IMR-90 (cell line): ENCODE results near the gene PAFAH1B2. TPM values are rescaled to one million over a fixed set of nuclear protein-coding genes. Genes with fewer than 3 reads are reported as not detected.

Experiments used
- ATAC-seq: fragments of 200-7000 bp; cut with Tn5 transposase; 2 replicates; pipeline ENCODE4 v1.9.1; 2020; ENCODE audit warnings: low read depth, mild to moderate bottlenecking, moderate library complexity
- BruUV-seq: library from RNA; stranded (reverse); fragments of 400-500 nt; replicated peaks from 2 replicates; lab custom pipeline; 2021; lab: Mats Ljungman, UMichigan
- CTCF ChIA-PET: fragments of 300-600 bp; formaldehyde crosslinking; extraction: SDS; loops from one replicate; lab custom pipeline; 2021; ENCODE audit warnings: antibody characterized with exemption; lab: Yijun Ruan, JAX
- POLR2A ChIA-PET: fragments of 300-600 bp; sonication (Branson Sonifier 250); formaldehyde crosslinking; loops from one replicate; lab custom pipeline; 2022; ENCODE audit warnings: antibody characterized with exemption; ENCODE audit not compliant: unreplicated experiment; lab: Charles Lee
- DNase-seq: peaks from one replicate; pipeline ENCODE4 v3.0.0; 2013
- H2AFZ ChIP-seq: replicated peaks from 2 replicates; pipeline ENCODE3; 2013; ENCODE audit warnings: low read length, mild to moderate bottlenecking; ENCODE audit not compliant: poor library complexity
- H2AK5ac ChIP-seq: 2 replicates; pipeline ENCODE4 v1.6.1; 2013; ENCODE audit warnings: low read depth, low read length, inconsistent platforms
- H2AK9ac ChIP-seq: replicated peaks from 2 replicates; pipeline ENCODE3; 2013; ENCODE audit warnings: mild to moderate bottlenecking, low read depth, low read length, moderate library complexity; ENCODE audit not compliant: poor library complexity
- H2BK120ac ChIP-seq: 2 replicates; pipeline ENCODE4 v1.6.1; 2013; ENCODE audit warnings: low read depth, low read length, inconsistent platforms
- H2BK15ac ChIP-seq: 3 replicates; pipeline ENCODE4 v1.6.1; 2013; ENCODE audit warnings: low read depth, low read length, inconsistent platforms
- H2BK20ac ChIP-seq: 2 replicates; pipeline ENCODE4 v1.6.1; 2013; ENCODE audit warnings: low read depth, mild to moderate bottlenecking, inconsistent platforms, low read length, moderate library complexity
- H2BK5ac ChIP-seq: 2 replicates; pipeline ENCODE4 v1.6.1; 2013; ENCODE audit warnings: mild to moderate bottlenecking, low read depth, low read length, inconsistent platforms; ENCODE audit not compliant: poor library complexity, severe bottlenecking
- H3K14ac ChIP-seq: replicated peaks from 2 replicates; pipeline ENCODE4 v1.6.1; 2013; ENCODE audit warnings: low read depth, low read length, inconsistent platforms
- H3K18ac ChIP-seq: 2 replicates; pipeline ENCODE4 v1.6.1; 2013; ENCODE audit warnings: low read depth, low read length, control low read depth
- H3K23ac ChIP-seq: 2 replicates; pipeline ENCODE4 v1.6.1; 2013; ENCODE audit warnings: low read depth, low read length, inconsistent platforms
- H3K27ac ChIP-seq: 2 replicates; pipeline ENCODE4 v1.5.1; 2013; ENCODE audit warnings: mild to moderate bottlenecking, control low read depth, low read length; ENCODE audit not compliant: insufficient read depth
- H3K27me3 ChIP-seq: 2 replicates; pipeline ENCODE4 v1.6.1; 2013; ENCODE audit warnings: low read length; ENCODE audit not compliant: control insufficient read depth, insufficient read depth
- H3K36me3 ChIP-seq: 2 replicates; pipeline ENCODE4 v1.6.1; 2013; ENCODE audit warnings: low read length, mixed read lengths; ENCODE audit not compliant: control insufficient read depth, insufficient read depth
- H3K4ac ChIP-seq: 2 replicates; pipeline ENCODE4 v1.6.1; 2013; ENCODE audit warnings: low read depth, low read length, inconsistent platforms
- H3K4me1 ChIP-seq: 2 replicates; pipeline ENCODE4 v1.6.1; 2013; ENCODE audit warnings: low read length, mixed read lengths; ENCODE audit not compliant: control insufficient read depth, insufficient read depth
- H3K4me2 ChIP-seq: 2 replicates; pipeline ENCODE4 v1.6.1; 2013; ENCODE audit warnings: low read depth, mild to moderate bottlenecking, control low read depth, low read length, moderate library complexity
- H3K4me3 ChIP-seq: 2 replicates; pipeline ENCODE4 v1.5.1; 2013; ENCODE audit warnings: low read depth, mild to moderate bottlenecking, control low read depth, low read length, moderate library complexity; ENCODE audit not compliant: insufficient read depth
- H3K56ac ChIP-seq: 2 replicates; pipeline ENCODE4 v1.6.1; 2013; ENCODE audit warnings: low read length, inconsistent platforms; ENCODE audit not compliant: insufficient read depth; ENCODE audit errors: extremely low read depth
- H3K79me1 ChIP-seq, 2 experiments: 2 replicates each; pipeline ENCODE4 v1.6.1; 2013; ENCODE audit warnings: low read length in 2 of 2, inconsistent platforms in 1 of 2, low read depth in 1 of 2
- H3K9ac ChIP-seq: 2 replicates; pipeline ENCODE4 v1.6.1; 2013; ENCODE audit warnings: low read depth, low read length, control low read depth
- H3K9me1 ChIP-seq: 2 replicates; pipeline ENCODE4 v1.6.1; 2013; ENCODE audit warnings: low read length, inconsistent platforms; ENCODE audit not compliant: insufficient read depth
- H3K9me3 ChIP-seq: 2 replicates; pipeline ENCODE4 v1.6.1; 2013; ENCODE audit warnings: low read length; ENCODE audit not compliant: control insufficient read depth, insufficient read depth
- H4K20me1 ChIP-seq: 2 replicates; pipeline ENCODE4 v1.6.1; 2013; ENCODE audit warnings: low read length, inconsistent platforms; ENCODE audit not compliant: insufficient read depth
- H4K5ac ChIP-seq: 2 replicates; pipeline ENCODE4 v1.6.1; 2013; ENCODE audit warnings: mild to moderate bottlenecking, low read depth, low read length, control low read depth
- H4K8ac ChIP-seq, 2 experiments: 2 replicates each; pipeline ENCODE4 v1.6.1; 2013; ENCODE audit warnings: low read depth in 2 of 2, low read length in 2 of 2, control low read depth in 1 of 2, inconsistent platforms in 1 of 2
- H4K91ac ChIP-seq: 2 replicates; pipeline ENCODE4 v1.6.1; 2013; ENCODE audit warnings: low read depth, low read length, inconsistent platforms; ENCODE audit not compliant: insufficient read depth
- CHD1 ChIP-seq: IDR thresholded peaks from 2 replicates; pipeline ENCODE4 v1.6.1; 2012; ENCODE audit warnings: low read depth, low read length, improper control_type of control experiment
- MAZ ChIP-seq: IDR thresholded peaks from 2 replicates; pipeline ENCODE4 v1.6.1; 2012; ENCODE audit warnings: low read depth, mild to moderate bottlenecking, low read length, improper control_type of control experiment, moderate library complexity, borderline replicate concordance
- NFE2L2 ChIP-seq: fragments of 150-350 bp; IDR thresholded peaks from 2 replicates; pipeline ENCODE4 v1.6.1; 2016; ENCODE audit warnings: low read depth, mild to moderate bottlenecking, low read length
- POLR2A ChIP-seq: IDR thresholded peaks from 2 replicates; pipeline ENCODE4 v1.6.1; 2012; ENCODE audit warnings: mild to moderate bottlenecking, low read depth, low read length
- RAD21 ChIP-seq: IDR thresholded peaks from 2 replicates; pipeline ENCODE4 v1.6.1; 2012; ENCODE audit warnings: low read length, improper control_type of control experiment
- RCOR1 ChIP-seq: IDR thresholded peaks from 2 replicates; pipeline ENCODE4 v1.6.1; 2012; ENCODE audit warnings: mild to moderate bottlenecking, low read length, improper control_type of control experiment; ENCODE audit not compliant: insufficient replicate concordance
- RFX5 ChIP-seq: IDR thresholded peaks from 2 replicates; pipeline ENCODE4 v1.8.0; 2012; ENCODE audit warnings: low read depth, mild to moderate bottlenecking, low read length, moderate library complexity
- SMC3 ChIP-seq: fragments of 150-350 bp; IDR thresholded peaks from 2 replicates; pipeline ENCODE4 v1.6.1; 2016; ENCODE audit warnings: low read depth, mild to moderate bottlenecking, antibody characterized with exemption, low read length, moderate library complexity
- USF2 ChIP-seq: fragments of 150-350 bp; IDR thresholded peaks from 2 replicates; pipeline ENCODE4 v1.6.1; 2017; ENCODE audit warnings: mild to moderate bottlenecking, antibody characterized with exemption, low read length, low read depth
- WGBS, 2 experiments: methylation state at CpG; one replicate each; pipeline versions ENCODE4 v1.1.5 to v1.1.7; 2013; ENCODE audit warnings: missing lambda C conversion rate in 2 of 2; ENCODE audit not compliant: insufficient read length in 1 of 2; ENCODE audit errors: extremely low coverage in 2 of 2; 5-methylcytosine and 5-hydroxymethylcytosine counted together
- dilution Hi-C: fragments of 300-500 bp; cut with HindIII; formaldehyde crosslinking; loops from one replicate; pipeline ENCODE4 v1.14.3; 2018; ENCODE audit warnings: low sequenced_read_pairs; ENCODE audit not compliant: unreplicated experiment
- in situ Hi-C: fragments of 300-500 bp; cut with MboI; formaldehyde crosslinking; loops from 3 replicates; pipeline ENCODE4 v1.14.3; 2019; ENCODE audit warnings: low sequenced_read_pairs, inconsistent platforms, mixed read lengths
- intact Hi-C: fragments of 100-400 bp; cut with micrococcal nuclease; formaldehyde crosslinking; loops from 2 replicates; pipeline ENCODE4 v1.10.0; 2022
- polyA plus RNA-seq, 3 experiments: library from polyadenylated mRNA; depleted of rRNA; stranded (reverse); fragments of >200 nt; gene quantifications; 2 replicates each; pipeline ENCODE4 v1.2.3, GENCODE V29; 2012; ENCODE audit warnings: low replicate concordance in 1 of 3
- total RNA-seq: library from RNA; depleted of rRNA; stranded (reverse); fragments of >200 nt; gene quantifications from 2 replicates; pipeline ENCODE4 v1.2.3, GENCODE V29; 2012

The PAFAH1B2 gene
- total and polyA plus RNA-seq, 2 of the 4 experiments (the other 2 are of a cell fraction): 29.8 to 280 TPM

- H3K4me3 ChIP-seq: no peak overlapping the region
- H3K27me3 ChIP-seq: no peaks in the 10 kb centered on the region
- in situ Hi-C loops: no loop called here
These were observed 13.4 kb downstream of the PAFAH1B2 start for GRCh38 chr11:117157507-117157906.

More at GRCh38 chr11:117157507-117157906, 13.4 kb downstream of the PAFAH1B2 start:
- WGBS, 2 experiments: no CpG with 5 or more reads among the region's 2 CpGs
- Histone ChIP-seq H3K14ac (no peak overlapping the region), H2BK20ac (no peak overlapping the region), H4K5ac (no peak overlapping the region), H3K9me3 (no peaks in the 10 kb centered on the region), H3K9ac (no peak overlapping the region), H4K20me1 (peaks cover 80% of the 10 kb centered on the region), H2AK9ac (no peak overlapping the region), H2AK5ac (no peak overlapping the region), H3K79me1 (peaks cover 17 to 73% of the 10 kb centered on the region in 2 experiments), H3K9me1 (peaks cover 12% of the 10 kb centered on the region; the same call in 1 of the 2 replicates), H2AFZ (no peak overlapping the region), H3K27ac (no peak overlapping the region), H3K56ac (no peak overlapping the region), H4K91ac (no peak overlapping the region), H3K18ac (no peak overlapping the region), H3K4me1 (no peaks in the 10 kb centered on the region), H2BK5ac (no peak overlapping the region), H3K23ac (no peak overlapping the region), H2BK120ac (no peak overlapping the region), H3K36me3 (peaks cover 41% of the 10 kb centered on the region), H3K4ac (no peak overlapping the region), H3K4me2 (no peak overlapping the region), H2BK15ac (no peak overlapping the region), H4K8ac (no peak overlapping the region)
- ATAC-seq (no peak), DNase-seq (no peak)
- CTCF ChIA-PET: no interaction called here
- dilution Hi-C loops: no loop called here
- no peak for TF ChIP-seq NFE2L2
- TF ChIP-seq MAZ: no peak
- no peak for TF ChIP-seq RCOR1
- no peak for TF ChIP-seq SMC3
- no peak for TF ChIP-seq RFX5
- no peak for TF ChIP-seq CHD1
- no peak for TF ChIP-seq USF2
- no peak for TF ChIP-seq RAD21
- TF ChIP-seq POLR2A: no peak
- intact Hi-C loops: no loop called here
- no TSS peak for BruUV-seq
- POLR2A ChIA-PET: no interaction called here
